Neural cell (in vitro differentiated cells): ENCODE results near the gene PDE1C. TPM values are rescaled to one million over a fixed set of nuclear protein-coding genes. Genes with fewer than 3 reads are reported as not detected.

ENCODE experiments used
- H2AFZ ChIP-seq: fragments of 200-600, 300-800 bp; sonication (generic), shearing (Covaris generic); 2 replicates; pipeline ENCODE4 v1.6.0; 2014; ENCODE audit warnings: low read depth, mild to moderate bottlenecking, antibody characterized with exemption, low read length, moderate library complexity
- H3F3A ChIP-seq: fragments of 200-600 bp; shearing (Covaris generic); 2 replicates; pipeline ENCODE4 v1.6.1; 2016; ENCODE audit warnings: mild to moderate bottlenecking, moderate library complexity, mixed read lengths, antibody characterized with exemption, low read length; ENCODE audit not compliant: insufficient read depth, poor library complexity, severe bottlenecking
- H3K27ac ChIP-seq: fragments of 200-600, 300-800 bp; sonication (generic), shearing (Covaris generic); 2 replicates; pipeline ENCODE4 v1.5.1; 2014; ENCODE audit warnings: mild to moderate bottlenecking, low read length, moderate library complexity
- H3K27me3 ChIP-seq: fragments of 300-800, 200-600 bp; sonication (generic), shearing (Covaris generic); 2 replicates; pipeline ENCODE4 v1.6.0; 2014; ENCODE audit warnings: mild to moderate bottlenecking, low read depth, low read length, moderate library complexity; ENCODE audit not compliant: insufficient read depth
- H3K36me3 ChIP-seq: fragments of 300-800, 200-600 bp; sonication (generic), shearing (Covaris generic); 2 replicates; pipeline ENCODE4 v1.5.1; 2014; ENCODE audit warnings: mild to moderate bottlenecking, antibody characterized with exemption, low read length, moderate library complexity; ENCODE audit not compliant: insufficient read depth
- H3K4me2 ChIP-seq: fragments of 300-800, 200-600 bp; sonication (generic), shearing (Covaris generic); 2 replicates; pipeline ENCODE4 v1.6.0; 2014; ENCODE audit warnings: mild to moderate bottlenecking, low read length
- H3K4me3 ChIP-seq: fragments of 300-800, 200-600 bp; sonication (generic), shearing (Covaris generic); 2 replicates; pipeline ENCODE4 v1.5.1; 2014; ENCODE audit warnings: mild to moderate bottlenecking, low read length, moderate library complexity
- H3K79me2 ChIP-seq: fragments of 200-600 bp; shearing (Covaris generic); replicated peaks from 2 replicates; pipeline ENCODE4 v1.6.0; 2014; ENCODE audit warnings: mild to moderate bottlenecking, low read length, moderate library complexity; ENCODE audit not compliant: insufficient read depth
- H3K9ac ChIP-seq: fragments of 300-800, 200-600 bp; sonication (generic), shearing (Covaris generic); 2 replicates; pipeline ENCODE4 v1.6.1; 2016; ENCODE audit warnings: mild to moderate bottlenecking, low read length, mixed read lengths
- H3K9me2 ChIP-seq: fragments of 200-600 bp; shearing (Covaris generic); 2 replicates; pipeline ENCODE4 v1.6.1; 2016; ENCODE audit warnings: mild to moderate bottlenecking, low read length, mixed read lengths; ENCODE audit not compliant: insufficient read depth
- H3K9me3 ChIP-seq: fragments of 200-600, 300-800 bp; sonication (generic), shearing (Covaris generic); 2 replicates; pipeline ENCODE4 v1.6.1; 2016; ENCODE audit warnings: mild to moderate bottlenecking, mixed run types, low read length, moderate library complexity, mixed read lengths
- H4K20me1 ChIP-seq: fragments of 200-600 bp; shearing (Covaris generic); 2 replicates; pipeline ENCODE4 v1.6.1; 2016; ENCODE audit warnings: mild to moderate bottlenecking, mixed run types; ENCODE audit not compliant: insufficient read depth
- EP300 ChIP-seq: fragments of 450-650 bp; conservative IDR thresholded peaks from 2 replicates; pipeline ENCODE4 v1.6.1; 2014; ENCODE audit warnings: antibody characterized with exemption, mild to moderate bottlenecking, moderate library complexity; ENCODE audit not compliant: poor library complexity, severe bottlenecking
- EZH2 ChIP-seq: fragments of 200-600, 300-800 bp; shearing (Covaris generic), sonication (generic); IDR thresholded peaks from 2 replicates; pipeline ENCODE4 v1.6.1; 2014; ENCODE audit warnings: antibody characterized with exemption, low read length, borderline replicate concordance, mild to moderate bottlenecking; ENCODE audit not compliant: insufficient read depth, poor library complexity, severe bottlenecking
- MXI1 ChIP-seq: fragments of 450-650 bp; conservative IDR thresholded peaks from 2 replicates; pipeline ENCODE4 v1.6.1; 2014; ENCODE audit warnings: antibody characterized with exemption, mild to moderate bottlenecking; ENCODE audit not compliant: poor library complexity, severe bottlenecking
- POLR2AphosphoS5 ChIP-seq: IDR thresholded peaks from 2 replicates; pipeline ENCODE4 v1.6.1; 2012
- RAD21 ChIP-seq: fragments of 450-650 bp; conservative IDR thresholded peaks from 2 replicates; pipeline ENCODE4 v1.6.1; 2014; ENCODE audit warnings: antibody characterized with exemption, mild to moderate bottlenecking, moderate library complexity
- SMC3 ChIP-seq: fragments of 450-650 bp; conservative IDR thresholded peaks from 2 replicates; pipeline ENCODE4 v1.6.1; 2014; ENCODE audit warnings: antibody characterized with exemption, mild to moderate bottlenecking, moderate library complexity; ENCODE audit not compliant: poor library complexity
- TAF1 ChIP-seq: IDR thresholded peaks from 2 replicates; pipeline ENCODE4 v1.6.1; 2012; ENCODE audit warnings: low read depth
- polyA plus RNA-seq: library from polyadenylated mRNA; depleted of rRNA; stranded (reverse); fragments of >200 nt; gene quantifications from 2 replicates; pipeline ENCODE4 v1.2.3, GENCODE V29; 2014
- TF ChIP-seq, protein P1 (sequence below): IDR thresholded peaks from 2 replicates; pipeline ENCODE4 v1.6.1; 2012; ENCODE audit warnings: borderline replicate concordance
- TF ChIP-seq, protein P2 (sequence below): fragments of 450-650 bp; IDR thresholded peaks from 2 replicates; pipeline ENCODE4 v1.5.1; 2014; ENCODE audit warnings: antibody characterized with exemption, mild to moderate bottlenecking, moderate library complexity; ENCODE audit not compliant: poor library complexity, severe bottlenecking

The PDE1C gene
- polyA plus RNA-seq, 1 donor from 2014 or later = 6.6 TPM

DNA sequence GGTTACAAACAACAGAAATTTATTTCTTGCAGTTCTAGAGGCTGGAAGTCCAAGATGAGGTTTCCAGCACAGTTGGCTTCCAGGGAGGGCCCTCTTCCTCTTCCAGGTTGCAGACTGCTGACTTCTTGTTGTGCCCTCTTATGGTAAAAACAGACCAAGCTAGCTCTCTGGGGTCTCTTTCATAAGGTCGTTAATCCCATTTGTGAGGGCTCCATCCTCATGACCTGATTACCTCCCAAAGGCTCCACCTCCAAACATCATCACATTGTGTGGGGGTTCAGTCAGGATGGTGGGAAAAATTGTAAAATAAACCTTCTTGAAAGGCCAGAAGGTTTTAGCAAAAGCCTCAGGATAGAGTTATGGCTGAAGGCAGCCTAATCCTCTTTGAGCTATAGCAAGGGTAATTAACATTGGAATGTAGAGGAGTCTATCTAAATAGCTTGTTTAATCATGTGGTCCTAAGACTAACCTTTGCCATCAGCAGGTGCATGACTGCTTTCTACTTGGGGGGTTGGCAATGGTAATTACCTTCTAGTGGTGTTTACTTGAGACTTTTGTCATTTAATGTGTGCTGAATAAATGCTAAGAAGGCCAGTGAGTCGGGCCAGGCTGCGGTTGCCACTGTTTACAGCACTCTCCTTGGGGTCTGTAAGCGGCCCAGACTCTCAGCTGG is 302.4 kb downstream of the PDE1C start:
- no peak overlapping the region for H3K9ac ChIP-seq
- no peaks in the 10 kb centered on the region for H3K9me2 ChIP-seq
- H3K9me3 ChIP-seq = no peaks in the 10 kb centered on the region
- no peak overlapping the region for H3K4me3 ChIP-seq
- H2AFZ ChIP-seq = no peak overlapping the region
- H3K79me2 ChIP-seq = no peaks in the 10 kb centered on the region
- H3K27me3 ChIP-seq = no peaks in the 10 kb centered on the region
- no peaks in the 10 kb centered on the region for H4K20me1 ChIP-seq
- H3K27ac ChIP-seq = no peak overlapping the region
- no peak overlapping the region for H3K4me2 ChIP-seq
- TF ChIP-seq, protein P1, sequence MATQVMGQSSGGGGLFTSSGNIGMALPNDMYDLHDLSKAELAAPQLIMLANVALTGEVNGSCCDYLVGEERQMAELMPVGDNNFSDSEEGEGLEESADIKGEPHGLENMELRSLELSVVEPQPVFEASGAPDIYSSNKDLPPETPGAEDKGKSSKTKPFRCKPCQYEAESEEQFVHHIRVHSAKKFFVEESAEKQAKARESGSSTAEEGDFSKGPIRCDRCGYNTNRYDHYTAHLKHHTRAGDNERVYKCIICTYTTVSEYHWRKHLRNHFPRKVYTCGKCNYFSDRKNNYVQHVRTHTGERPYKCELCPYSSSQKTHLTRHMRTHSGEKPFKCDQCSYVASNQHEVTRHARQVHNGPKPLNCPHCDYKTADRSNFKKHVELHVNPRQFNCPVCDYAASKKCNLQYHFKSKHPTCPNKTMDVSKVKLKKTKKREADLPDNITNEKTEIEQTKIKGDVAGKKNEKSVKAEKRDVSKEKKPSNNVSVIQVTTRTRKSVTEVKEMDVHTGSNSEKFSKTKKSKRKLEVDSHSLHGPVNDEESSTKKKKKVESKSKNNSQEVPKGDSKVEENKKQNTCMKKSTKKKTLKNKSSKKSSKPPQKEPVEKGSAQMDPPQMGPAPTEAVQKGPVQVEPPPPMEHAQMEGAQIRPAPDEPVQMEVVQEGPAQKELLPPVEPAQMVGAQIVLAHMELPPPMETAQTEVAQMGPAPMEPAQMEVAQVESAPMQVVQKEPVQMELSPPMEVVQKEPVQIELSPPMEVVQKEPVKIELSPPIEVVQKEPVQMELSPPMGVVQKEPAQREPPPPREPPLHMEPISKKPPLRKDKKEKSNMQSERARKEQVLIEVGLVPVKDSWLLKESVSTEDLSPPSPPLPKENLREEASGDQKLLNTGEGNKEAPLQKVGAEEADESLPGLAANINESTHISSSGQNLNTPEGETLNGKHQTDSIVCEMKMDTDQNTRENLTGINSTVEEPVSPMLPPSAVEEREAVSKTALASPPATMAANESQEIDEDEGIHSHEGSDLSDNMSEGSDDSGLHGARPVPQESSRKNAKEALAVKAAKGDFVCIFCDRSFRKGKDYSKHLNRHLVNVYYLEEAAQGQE = no peak
- no peak for TF ChIP-seq TAF1
- no peak for TF ChIP-seq POLR2AphosphoS5
- no peak for TF ChIP-seq EP300
- no peak for TF ChIP-seq MXI1
- no peak for TF ChIP-seq SMC3
- TF ChIP-seq RAD21 = no peak
- TF ChIP-seq EZH2 = no peak
- TF ChIP-seq, protein P2, sequence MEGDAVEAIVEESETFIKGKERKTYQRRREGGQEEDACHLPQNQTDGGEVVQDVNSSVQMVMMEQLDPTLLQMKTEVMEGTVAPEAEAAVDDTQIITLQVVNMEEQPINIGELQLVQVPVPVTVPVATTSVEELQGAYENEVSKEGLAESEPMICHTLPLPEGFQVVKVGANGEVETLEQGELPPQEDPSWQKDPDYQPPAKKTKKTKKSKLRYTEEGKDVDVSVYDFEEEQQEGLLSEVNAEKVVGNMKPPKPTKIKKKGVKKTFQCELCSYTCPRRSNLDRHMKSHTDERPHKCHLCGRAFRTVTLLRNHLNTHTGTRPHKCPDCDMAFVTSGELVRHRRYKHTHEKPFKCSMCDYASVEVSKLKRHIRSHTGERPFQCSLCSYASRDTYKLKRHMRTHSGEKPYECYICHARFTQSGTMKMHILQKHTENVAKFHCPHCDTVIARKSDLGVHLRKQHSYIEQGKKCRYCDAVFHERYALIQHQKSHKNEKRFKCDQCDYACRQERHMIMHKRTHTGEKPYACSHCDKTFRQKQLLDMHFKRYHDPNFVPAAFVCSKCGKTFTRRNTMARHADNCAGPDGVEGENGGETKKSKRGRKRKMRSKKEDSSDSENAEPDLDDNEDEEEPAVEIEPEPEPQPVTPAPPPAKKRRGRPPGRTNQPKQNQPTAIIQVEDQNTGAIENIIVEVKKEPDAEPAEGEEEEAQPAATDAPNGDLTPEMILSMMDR = no peak
- no peaks in the 10 kb centered on the region for H3K36me3 ChIP-seq
- H3F3A ChIP-seq = no peaks in the 10 kb centered on the region

DNA sequence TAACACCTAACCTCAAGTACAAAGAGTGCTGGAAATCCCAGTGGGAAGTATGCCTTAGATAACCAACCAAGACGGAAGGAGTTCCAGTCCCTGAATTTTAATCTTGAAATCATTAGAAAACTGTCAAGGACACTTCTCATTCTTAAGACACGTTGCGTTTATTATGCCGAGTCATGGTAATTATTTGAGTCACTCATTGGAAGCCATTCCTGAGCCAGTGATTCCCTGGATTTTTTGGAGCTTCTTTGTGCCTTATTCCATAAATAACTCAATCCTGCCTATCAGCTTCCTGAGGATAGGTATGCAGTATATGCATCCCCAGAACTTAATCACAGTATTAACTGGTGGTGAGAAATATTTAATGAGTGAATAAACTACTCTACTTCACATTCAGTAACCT is 305.7 kb downstream of the PDE1C start:
- H3K9me3 ChIP-seq = no peaks in the 10 kb centered on the region
- no peaks in the 10 kb centered on the region for H3K27me3 ChIP-seq
- no peak for TF ChIP-seq POLR2AphosphoS5
- no peak for TF ChIP-seq TAF1
- TF ChIP-seq SMC3 = no peak
- no peak for TF ChIP-seq RAD21
- no peak for TF ChIP-seq EZH2
- no peak for TF ChIP-seq EP300
- TF ChIP-seq, protein P1 = no peak
- no peak for TF ChIP-seq MXI1
- TF ChIP-seq, protein P2 = no peak
- H3K79me2 ChIP-seq = no peaks in the 10 kb centered on the region
- H2AFZ ChIP-seq = no peak overlapping the region
- no peak overlapping the region for H3K9ac ChIP-seq
- no peak overlapping the region for H3K27ac ChIP-seq
- no peak overlapping the region for H3K4me3 ChIP-seq
- H3K9me2 ChIP-seq = no peaks in the 10 kb centered on the region
- no peaks in the 10 kb centered on the region for H4K20me1 ChIP-seq
- H3K36me3 ChIP-seq = no peaks in the 10 kb centered on the region
- no peaks in the 10 kb centered on the region for H3F3A ChIP-seq
- H3K4me2 ChIP-seq = no peak overlapping the region
